ENCODE data around the gene CDK14.

DNA sequence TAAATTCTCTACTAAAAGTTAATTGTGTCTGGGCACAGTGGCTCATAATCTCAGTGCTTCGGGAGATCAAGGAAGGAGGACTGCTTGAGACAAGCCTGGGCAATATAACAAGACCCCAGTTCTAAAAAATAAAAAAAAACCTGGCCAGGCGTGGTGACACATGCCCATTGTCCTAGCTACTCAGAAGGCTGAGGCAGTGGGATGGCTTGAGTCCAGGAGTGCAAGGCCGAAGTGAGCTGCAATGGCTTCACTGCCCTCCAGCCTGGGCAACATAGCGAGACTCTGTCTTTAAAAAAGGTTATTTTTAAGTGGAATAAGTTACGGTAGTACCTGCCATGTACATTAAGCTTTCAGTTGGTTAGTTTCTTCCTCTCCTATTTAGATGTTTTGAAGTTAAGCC lies 28.9 kb downstream of the CDK14 start:
- TF ChIP-seq, protein P1, sequence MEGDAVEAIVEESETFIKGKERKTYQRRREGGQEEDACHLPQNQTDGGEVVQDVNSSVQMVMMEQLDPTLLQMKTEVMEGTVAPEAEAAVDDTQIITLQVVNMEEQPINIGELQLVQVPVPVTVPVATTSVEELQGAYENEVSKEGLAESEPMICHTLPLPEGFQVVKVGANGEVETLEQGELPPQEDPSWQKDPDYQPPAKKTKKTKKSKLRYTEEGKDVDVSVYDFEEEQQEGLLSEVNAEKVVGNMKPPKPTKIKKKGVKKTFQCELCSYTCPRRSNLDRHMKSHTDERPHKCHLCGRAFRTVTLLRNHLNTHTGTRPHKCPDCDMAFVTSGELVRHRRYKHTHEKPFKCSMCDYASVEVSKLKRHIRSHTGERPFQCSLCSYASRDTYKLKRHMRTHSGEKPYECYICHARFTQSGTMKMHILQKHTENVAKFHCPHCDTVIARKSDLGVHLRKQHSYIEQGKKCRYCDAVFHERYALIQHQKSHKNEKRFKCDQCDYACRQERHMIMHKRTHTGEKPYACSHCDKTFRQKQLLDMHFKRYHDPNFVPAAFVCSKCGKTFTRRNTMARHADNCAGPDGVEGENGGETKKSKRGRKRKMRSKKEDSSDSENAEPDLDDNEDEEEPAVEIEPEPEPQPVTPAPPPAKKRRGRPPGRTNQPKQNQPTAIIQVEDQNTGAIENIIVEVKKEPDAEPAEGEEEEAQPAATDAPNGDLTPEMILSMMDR (conservative IDR thresholded peaks at IDR 0.05 in 1 of 2, IDR thresholded peaks at IDR 0.05 in 1 of 2; ENCODE audit: low read depth in 1 of 2, low read length in 2 of 2) = no peak
- TF ChIP-seq EZH2 (IDR thresholded peaks at IDR 0.05; ENCODE audit: low read length, missing control alignments) = no peak

Measured in fibroblast of lung (primary cell).